ENCODE results near the gene OLFM3. TPM values are rescaled to one million over a fixed set of nuclear protein-coding genes. Genes with fewer than 3 reads are reported as not detected.

OLFM3 gene
- total RNA-seq, 2 experiments from 2014 or later, result not detected

DNA sequence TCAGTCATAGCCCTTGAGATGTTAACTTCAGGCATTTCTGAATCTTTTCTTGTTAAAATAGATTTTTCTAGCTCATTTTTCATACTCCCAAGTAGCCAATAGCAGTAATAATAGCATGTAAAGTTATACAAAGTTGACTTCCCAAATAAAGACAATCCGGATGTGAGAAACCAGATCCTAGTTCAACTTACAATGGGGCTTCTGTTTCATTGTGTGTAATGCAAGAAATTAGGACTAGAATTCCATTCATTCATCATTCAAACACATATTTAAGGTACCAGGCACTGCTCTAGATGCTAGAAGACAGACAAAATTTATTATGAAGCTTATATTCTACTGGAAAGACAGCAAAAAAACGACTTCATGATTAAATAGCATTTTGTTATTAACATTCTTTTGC is 240.3 kb downstream of the OLFM3 start:
- intact Hi-C loops (cut with DNase I, micrococcal nuclease), result no loop called here
- Mint-ChIP-seq H3K4me3 (no peak overlapping the region), H3K27me3 (peaks cover 2% of the 10 kb centered on the region), H3K27ac (no peak overlapping the region), H3K9me3 (ENCODE audit: low read depth) (no peaks in the 10 kb centered on the region), H3K4me1 (no peaks in the 10 kb centered on the region), H3K36me3 (ENCODE audit: low read depth) (no peaks in the 10 kb centered on the region)
- ATAC-seq (no peak), DNase-seq (no peak)
- ChIA-PET POLR2A (no interaction called here), CTCF (no interaction called here)

Measured in activated CD4-positive, alpha-beta T cell treated with anti-CD3 and anti-CD28 coated beads for 36 hours (primary cell).